HEK293 (cell line): ENCODE results near the gene DNAH7.

ENCODE experiments used
- CTCF ChIA-PET: fragments of 350-600 bp; formaldehyde crosslinking; extraction: SDS; loops from one replicate; lab custom pipeline; 2021; ENCODE audit warnings: antibody characterized with exemption; lab: Yijun Ruan, JAX
- POLR2A ChIA-PET: fragments of 300-600 bp; formaldehyde crosslinking; extraction: SDS; loops from one replicate; lab custom pipeline; 2020; ENCODE audit warnings: antibody characterized with exemption, inconsistent platforms; lab: Yijun Ruan, JAX
- H3K27ac ChIP-seq: fragments of 200-500 bp; sonication (Bioruptor generic); 2 replicates; pipeline ENCODE4 v1.5.1; 2014; ENCODE audit warnings: low read depth, low read length, control low read depth, inconsistent platforms; ENCODE audit errors: extremely low read depth
- H3K36me3 ChIP-seq, 2 experiments: fragments of 200-500 bp in 1 of 2; sonication (Bioruptor generic) in 1 of 2; 1 replicate in 1 of 2; 2 replicates in 1 of 2; pipeline ENCODE4 v1.5.1; 2014 to 2017; ENCODE audit warnings: inconsistent platforms in 2 of 2, low read length in 2 of 2; ENCODE audit not compliant: control insufficient read depth in 2 of 2, insufficient read depth in 1 of 2
- H3K4me1 ChIP-seq: fragments of 200-500 bp; sonication (Bioruptor generic); 2 replicates; pipeline ENCODE4 v1.5.1; 2014; ENCODE audit warnings: mild to moderate bottlenecking, low read length, inconsistent platforms; ENCODE audit not compliant: control insufficient read depth, insufficient read depth
- H3K4me3 ChIP-seq: 2 replicates; pipeline ENCODE4 v1.5.1; 2011; ENCODE audit warnings: low read depth, mild to moderate bottlenecking, control low read depth, low read length, moderate library complexity
- H3K9me3 ChIP-seq: fragments of 200-500 bp; sonication (Bioruptor generic); 2 replicates; pipeline ENCODE4 v1.5.1; 2014; ENCODE audit warnings: low read depth, low read length, inconsistent platforms; ENCODE audit not compliant: control insufficient read depth, insufficient read depth
- BCL11A ChIP-seq: fragments of 450-650 bp; formaldehyde crosslinking; IDR thresholded peaks from 2 replicates; pipeline ENCODE4 v1.5.1; 2016; ENCODE audit warnings: low read depth, missing biosample characterization, missing genetic modification characterization
- GFI1B ChIP-seq: fragments of 450-650 bp; formaldehyde crosslinking; IDR thresholded peaks from 2 replicates; pipeline ENCODE4 v1.5.1; 2016; ENCODE audit warnings: missing biosample characterization, missing genetic modification characterization
- GLI4 ChIP-seq: fragments of 450-650 bp; formaldehyde crosslinking; IDR thresholded peaks from 2 replicates; pipeline ENCODE4 v1.5.1; 2016; ENCODE audit warnings: missing biosample characterization, missing genetic modification characterization
- GLIS1 ChIP-seq: fragments of 450-650 bp; formaldehyde crosslinking; IDR thresholded peaks from 2 replicates; pipeline ENCODE4 v1.5.1; 2016; ENCODE audit warnings: missing biosample characterization, missing genetic modification characterization
- HOXA7 ChIP-seq: sonication (generic); formaldehyde crosslinking; IDR thresholded peaks from 2 replicates; pipeline ENCODE4 v1.8.1; 2022; ENCODE audit warnings: missing genetic modification reagents, borderline replicate concordance
- OSR2 ChIP-seq: fragments of 450-650 bp; formaldehyde crosslinking; IDR thresholded peaks from 2 replicates; pipeline ENCODE4 v1.5.1; 2016; ENCODE audit warnings: missing biosample characterization, missing genetic modification characterization
- SETDB1 ChIP-seq: IDR thresholded peaks from one replicate; pipeline ENCODE4 v1.6.1; 2017; ENCODE audit warnings: mild to moderate bottlenecking, low read length, moderate library complexity, mixed read lengths; ENCODE audit not compliant: insufficient read length
- ZBTB1 ChIP-seq: fragments of 450-650 bp; formaldehyde crosslinking; IDR thresholded peaks from 2 replicates; pipeline ENCODE4 v1.5.1; 2016; ENCODE audit warnings: missing biosample characterization, missing genetic modification characterization
- ZBTB7A ChIP-seq: fragments of 450-650 bp; formaldehyde crosslinking; IDR thresholded peaks from 2 replicates; pipeline ENCODE4 v1.5.1; 2016; ENCODE audit warnings: low read depth, missing biosample characterization, missing genetic modification characterization
- ZEB2 ChIP-seq: fragments of 450-650 bp; formaldehyde crosslinking; IDR thresholded peaks from 2 replicates; pipeline ENCODE4 v1.5.1; 2016; ENCODE audit warnings: missing biosample characterization, missing genetic modification characterization
- ZNF10 ChIP-seq: fragments of 450-650 bp; formaldehyde crosslinking; IDR thresholded peaks from 2 replicates; pipeline ENCODE4 v1.5.1; 2017; ENCODE audit warnings: missing biosample characterization, missing genetic modification characterization
- ZNF121 ChIP-seq: fragments of 450-650 bp; formaldehyde crosslinking; IDR thresholded peaks from 2 replicates; pipeline ENCODE4 v1.5.1; 2016; ENCODE audit warnings: missing biosample characterization, missing genetic modification characterization
- ZNF184 ChIP-seq: fragments of 450-650 bp; IDR thresholded peaks from 2 replicates; pipeline ENCODE4 v1.5.1; 2018; ENCODE audit warnings: missing biosample characterization, mild to moderate bottlenecking, missing genetic modification characterization
- ZNF223 ChIP-seq: fragments of 450-650 bp; formaldehyde crosslinking; IDR thresholded peaks from 2 replicates; pipeline ENCODE4 v1.5.1; 2016; ENCODE audit warnings: missing biosample characterization, missing genetic modification characterization
- ZNF24 ChIP-seq: fragments of 450-650 bp; formaldehyde crosslinking; IDR thresholded peaks from 2 replicates; pipeline ENCODE4 v1.5.1; 2016; ENCODE audit warnings: missing biosample characterization, missing genetic modification characterization
- ZNF26 ChIP-seq: fragments of 450-650 bp; formaldehyde crosslinking; IDR thresholded peaks from 2 replicates; pipeline ENCODE4 v1.5.1; 2016; ENCODE audit warnings: missing biosample characterization, missing genetic modification characterization
- ZNF280D ChIP-seq: fragments of 450-650 bp; formaldehyde crosslinking; IDR thresholded peaks from 2 replicates; pipeline ENCODE4 v1.5.1; 2016; ENCODE audit warnings: missing biosample characterization, missing genetic modification characterization
- ZNF335 ChIP-seq: fragments of 450-650 bp; formaldehyde crosslinking; conservative IDR thresholded peaks from 2 replicates; pipeline ENCODE4 v1.5.1; 2016; ENCODE audit warnings: missing biosample characterization, missing genetic modification characterization
- ZNF341 ChIP-seq: fragments of 450-650 bp; formaldehyde crosslinking; IDR thresholded peaks from 2 replicates; pipeline ENCODE4; 2016; ENCODE audit warnings: low read depth, missing biosample characterization, missing genetic modification characterization
- ZNF423 ChIP-seq: fragments of 450-650 bp; formaldehyde crosslinking; IDR thresholded peaks from 2 replicates; pipeline ENCODE4 v1.5.1; 2016; ENCODE audit warnings: missing biosample characterization, missing genetic modification characterization
- ZNF529 ChIP-seq: fragments of 450-650 bp; formaldehyde crosslinking; IDR thresholded peaks from 2 replicates; pipeline ENCODE4 v1.5.1; 2017; ENCODE audit warnings: missing genetic modification characterization, missing biosample characterization; ENCODE audit not compliant: insufficient replicate concordance
- ZNF544 ChIP-seq: fragments of 450-650 bp; formaldehyde crosslinking; IDR thresholded peaks from 2 replicates; pipeline ENCODE4 v1.5.0; 2017; ENCODE audit warnings: missing biosample characterization, missing genetic modification characterization
- ZNF549 ChIP-seq: fragments of 450-650 bp; IDR thresholded peaks from 2 replicates; pipeline ENCODE4 v1.5.1; 2018; ENCODE audit warnings: missing biosample characterization, missing genetic modification characterization, mild to moderate bottlenecking, inconsistent platforms, moderate library complexity
- ZNF610 ChIP-seq: fragments of 450-650 bp; formaldehyde crosslinking; IDR thresholded peaks from 2 replicates; pipeline ENCODE4 v1.5.1; 2016; ENCODE audit warnings: missing biosample characterization, missing genetic modification characterization, borderline replicate concordance
- ZNF626 ChIP-seq: fragments of 450-650 bp; sonication (Bioruptor Pico); formaldehyde crosslinking; IDR thresholded peaks from 2 replicates; pipeline ENCODE4 v1.5.1; 2018; ENCODE audit warnings: missing biosample characterization, missing genetic modification characterization, inconsistent platforms
- ZNF664 ChIP-seq: fragments of 450-650 bp; formaldehyde crosslinking; IDR thresholded peaks from 2 replicates; pipeline ENCODE4 v1.5.1; 2016; ENCODE audit warnings: missing biosample characterization, missing genetic modification characterization
- ZNF677 ChIP-seq: fragments of 450-650 bp; IDR thresholded peaks from 2 replicates; pipeline ENCODE4 v1.5.0; 2018; ENCODE audit warnings: missing biosample characterization, mild to moderate bottlenecking, missing genetic modification characterization, moderate library complexity
- ZNF776 ChIP-seq: fragments of 450-650 bp; formaldehyde crosslinking; IDR thresholded peaks from 2 replicates; pipeline ENCODE4 v1.5.0; 2017; ENCODE audit warnings: missing biosample characterization, missing genetic modification characterization, borderline replicate concordance

Gene DNAH7

GRCh38 chr2:195808189-195808588 lies 260.4 kb downstream of the DNAH7 start:
- H3K4me3 ChIP-seq: no peak overlapping the region
- POLR2A ChIA-PET: no interaction called here
- no peak overlapping the region for H3K27ac ChIP-seq
- no peak for TF ChIP-seq ZNF423 (tag by site-specific recombination)
- H3K36me3 ChIP-seq: no peaks in the 10 kb centered on the region
- H3K9me3 ChIP-seq: no peaks in the 10 kb centered on the region
- H3K4me1 ChIP-seq: no peaks in the 10 kb centered on the region
- CTCF ChIA-PET: no interaction called here

- ChIA-PET POLR2A (no interaction called here), CTCF (interaction anchor here (0.6 kb wide), 1 partner anchor 633 kb away, joined by 3 read pairs; no protein-coding TSS in a partner anchor)
- Histone ChIP-seq H3K36me3 (no peaks in the 10 kb centered on the region), H3K27ac (no peak overlapping the region), H3K4me3 (no peak overlapping the region), H3K9me3 (no peaks in the 10 kb centered on the region), H3K4me1 (no peaks in the 10 kb centered on the region)
- TF ChIP-seq ZNF335 (tag by site-specific recombination): no peak
- no peak for TF ChIP-seq ZNF184 (tag by site-specific recombination)
- TF ChIP-seq ZBTB7A: no peak
- no peak for TF ChIP-seq ZNF626 (tag by site-specific recombination)
Measured at GRCh38 chr2:195805283-195805976, 263.2 kb downstream of the DNAH7 start.

- no peak overlapping the region for H3K4me3 ChIP-seq
- H3K4me1 ChIP-seq: no peaks in the 10 kb centered on the region
- TF ChIP-seq ZNF544 (tag by site-specific recombination) (no peak), ZNF677 (tag by site-specific recombination) (no peak), ZBTB1 (no peak), GLI4 (no peak), ZNF10 (tag by site-specific recombination) (no peak), ZNF280D (tag by site-specific recombination) (no peak), ZNF121 (tag by site-specific recombination) (no peak), ZNF776 (no peak), ZNF529 (no peak)
- CTCF ChIA-PET: no interaction called here
- no peak overlapping the region for H3K27ac ChIP-seq
- H3K36me3 ChIP-seq: no peaks in the 10 kb centered on the region
- POLR2A ChIA-PET: no interaction called here
- no peaks in the 10 kb centered on the region for H3K9me3 ChIP-seq
Measured at GRCh38 chr2:195795879-195796278, 272.8 kb downstream of the DNAH7 start.

GRCh38 chr2:195793881-195794280 lies 274.8 kb downstream of the DNAH7 start:
- POLR2A ChIA-PET: no interaction called here
- CTCF ChIA-PET: no interaction called here
- no peak overlapping the region for H3K27ac ChIP-seq
- H3K9me3 ChIP-seq: no peaks in the 10 kb centered on the region
- H3K4me3 ChIP-seq: no peak overlapping the region
- no peaks in the 10 kb centered on the region for H3K4me1 ChIP-seq
- no peaks in the 10 kb centered on the region for H3K36me3 ChIP-seq
- TF ChIP-seq OSR2 (tag by site-specific recombination): no peak
- TF ChIP-seq ZEB2 (tag by site-specific recombination): no peak
- TF ChIP-seq ZNF664: no peak
- no peak for TF ChIP-seq ZNF24 (tag by site-specific recombination)
- no peak for TF ChIP-seq ZNF341 (tag by site-specific recombination)
- no peak for TF ChIP-seq ZNF223 (tag by site-specific recombination)
- no peak for TF ChIP-seq SETDB1
- no peak for TF ChIP-seq ZNF549 (tag by site-specific recombination)
- TF ChIP-seq ZNF26: no peak
- no peak for TF ChIP-seq BCL11A
- TF ChIP-seq HOXA7 (CRISPR knock-in tag): no peak
- no peak for TF ChIP-seq ZNF610
- no peak for TF ChIP-seq GFI1B
- no peak for TF ChIP-seq GLIS1 (tag by site-specific recombination)
